B cell (primary cell): ENCODE data around the gene LRRC8A. TPM values are rescaled to one million over a fixed set of nuclear protein-coding genes. Genes with fewer than 3 reads are reported as not detected.
A peak's percentile ranks its signal among the peaks of the same experiment; 100 is the strongest.

Experiments used
- ATAC-seq: fragments of 200-7000 bp; cut with Tn5 transposase; one replicate; pipeline ENCODE4 v1.10.0; 2021; ENCODE audit warnings: low read depth, mild to moderate bottlenecking, moderate number of reproducible peaks, moderate library complexity
- CTCF ChIA-PET: fragments of 350-600 bp; sonication (Branson Sonifier 250); formaldehyde crosslinking; loops from one replicate; lab custom pipeline; 2021; ENCODE audit warnings: antibody characterized with exemption, inconsistent platforms; lab: Charles Lee
- POLR2A ChIA-PET: fragments of 350-600 bp; sonication (Branson Sonifier 250); formaldehyde crosslinking; loops from one replicate; lab custom pipeline; 2021; ENCODE audit warnings: antibody characterized with exemption; lab: Charles Lee
- DNase-seq: peaks from one replicate; pipeline ENCODE4 v3.0.0; 2013
- H2AFZ ChIP-seq: 2 replicates; pipeline ENCODE4 v1.6.1; 2012; ENCODE audit warnings: mild to moderate bottlenecking, low read depth, low read length; ENCODE audit not compliant: insufficient read depth, poor library complexity, severe bottlenecking
- H3K27ac ChIP-seq, 2 donors: 1 replicate in 1 of 2; 2 replicates in 1 of 2; pipeline ENCODE4 v1.5.1; 2012 to 2013; ENCODE audit warnings: low read length in 2 of 2, mild to moderate bottlenecking in 2 of 2, moderate library complexity in 1 of 2
- H3K27me3 ChIP-seq, 4 experiments: fragments of 200-600 bp in 1 of 4; sonication (generic) in 1 of 4; replicated peaks in 1 of 4; 1 replicate in 2 of 4; 2 replicates in 2 of 4; pipeline versions ENCODE4 v1.6.1 to v1.7.0; 2013 to 2016; ENCODE audit warnings: low read length in 3 of 4, mild to moderate bottlenecking in 2 of 4, mixed read lengths in 1 of 4, moderate library complexity in 1 of 4; ENCODE audit not compliant: insufficient read depth in 4 of 4, control insufficient read depth in 3 of 4; ENCODE audit errors: control extremely low read depth in 1 of 4
- H3K36me3 ChIP-seq, 2 experiments: replicated peaks in 1 of 2; 1 replicate in 1 of 2; 2 replicates in 1 of 2; pipeline versions ENCODE4 v1.6.1 to v1.7.1; 2013; ENCODE audit warnings: low read length in 1 of 2; ENCODE audit not compliant: insufficient read depth in 2 of 2, control insufficient read depth in 1 of 2; ENCODE audit errors: control extremely low read depth in 1 of 2, extremely low read depth in 1 of 2
- H3K4me1 ChIP-seq, 2 donors: fragments of 200-600 bp in 1 of 2; sonication (generic) in 1 of 2; 1 replicate in 1 of 2; 2 replicates in 1 of 2; pipeline versions ENCODE4 v1.5.1 to v1.6.1; 2013 to 2017; ENCODE audit warnings: low read length in 2 of 2; ENCODE audit not compliant: control insufficient read depth in 2 of 2, insufficient read depth in 2 of 2
- H3K4me2 ChIP-seq: replicated peaks from 2 replicates; pipeline ENCODE3; 2012; ENCODE audit warnings: mild to moderate bottlenecking, low read depth, low read length; ENCODE audit not compliant: poor library complexity, severe bottlenecking
- H3K4me3 ChIP-seq, 5 experiments: fragments of 200-600 bp in 1 of 5; sonication (generic) in 1 of 5; 1 replicate in 3 of 5; 2 replicates in 2 of 5; pipeline versions ENCODE4 v1.5.1 to v1.7.0; 2011 to 2016; ENCODE audit warnings: low read length in 4 of 5, mild to moderate bottlenecking in 4 of 5, low read depth in 2 of 5, control low read depth in 1 of 5, moderate library complexity in 1 of 5; ENCODE audit not compliant: insufficient read depth in 1 of 5; ENCODE audit errors: control extremely low read depth in 1 of 5, extremely low read depth in 1 of 5
- H3K79me2 ChIP-seq: fragments of 200-600 bp; sonication (generic); one replicate; pipeline ENCODE4 v1.6.0; 2016; ENCODE audit warnings: low read length; ENCODE audit not compliant: control insufficient read depth, insufficient read depth
- H3K9ac ChIP-seq: fragments of 200-600 bp; sonication (generic); 2 replicates; pipeline ENCODE4 v1.6.1; 2017; ENCODE audit warnings: mild to moderate bottlenecking, low read length, moderate library complexity
- H3K9me3 ChIP-seq, 3 donors: one replicate each; pipeline versions ENCODE4 v1.6.1 to v1.7.1; 2013; ENCODE audit warnings: low read length in 2 of 3; ENCODE audit not compliant: control insufficient read depth in 2 of 3, insufficient read depth in 1 of 3; ENCODE audit errors: control extremely low read depth in 1 of 3
- H4K20me1 ChIP-seq: 2 replicates; pipeline ENCODE4 v1.6.0; 2012; ENCODE audit warnings: mild to moderate bottlenecking, low read length; ENCODE audit not compliant: insufficient read depth, control insufficient read depth, poor library complexity, severe bottlenecking
- H3K27ac Mint-ChIP-seq: one replicate; pipeline ENCODE4 v1.8.0; 2021; ENCODE audit warnings: mixed read lengths
- H3K27me3 Mint-ChIP-seq: one replicate; pipeline ENCODE4 v1.8.0; 2021; ENCODE audit warnings: mixed read lengths
- H3K4me1 Mint-ChIP-seq: one replicate; pipeline ENCODE4 v1.8.0; 2021; ENCODE audit warnings: mixed read lengths
- H3K4me3 Mint-ChIP-seq: one replicate; pipeline ENCODE4 v1.8.0; 2021; ENCODE audit warnings: mixed read lengths
- H3K9me3 Mint-ChIP-seq: one replicate; pipeline ENCODE4 v1.8.0; 2022; ENCODE audit warnings: mixed read lengths; ENCODE audit not compliant: insufficient read depth
- CTCF ChIP-seq: fragments of 200-600 bp; IDR thresholded peaks from one replicate; pipeline ENCODE4 v1.8.0; 2022; ENCODE audit warnings: antibody characterized with exemption, mild to moderate bottlenecking
- EZH2 ChIP-seq: IDR thresholded peaks from 2 replicates; pipeline ENCODE4 v1.6.1; 2012; ENCODE audit warnings: borderline replicate concordance, low read depth, mild to moderate bottlenecking, moderate library complexity, low read length; ENCODE audit not compliant: insufficient read depth, poor library complexity, severe bottlenecking
- WGBS: methylation state at CpG from one replicate; pipeline ENCODE4 v1.1.5; 2013; ENCODE audit warnings: missing lambda C conversion rate; ENCODE audit not compliant: insufficient coverage; 5-methylcytosine and 5-hydroxymethylcytosine counted together
- intact Hi-C: fragments of 100-400 bp; cut with micrococcal nuclease; formaldehyde crosslinking; loops from one replicate; pipeline ENCODE4 v1.10.0; 2022
- polyA plus RNA-seq: library from polyadenylated mRNA; depleted of rRNA; stranded (reverse); fragments of >200 nt; gene quantifications from 2 replicates; pipeline ENCODE4 v1.2.3, GENCODE V29; 2012
- total RNA-seq, 2 donors: library from RNA; stranded (reverse); fragments of 120-200 nt in 1 of 2; gene quantifications; 1 replicate in 1 of 2; 2 replicates in 1 of 2; pipeline versions ENCODE4 v1.2.3 to v1.2.4, GENCODE V29; 2013 to 2022

Gene LRRC8A
- total and polyA plus RNA-seq, 2 donors (not counting 1 experiment from before 2014, with no cell fraction given): 13.1 to 14.5 TPM

- ChIA-PET POLR2A (interaction anchor here (1.1 to 1.5 kb wide), 2 partner anchors 20 to 350 kb away, joined by 4 to 5 read pairs; partner anchors contain the start of genes KYAT1, LRRC8A and SPTAN1), CTCF (interaction anchor here (0.7 to 2.0 kb wide), 4 partner anchors 24 to 463 kb away, joined by 3 to 9 read pairs (median 4); partner anchors contain the start of gene ENDOG)
- no peaks in the 10 kb centered on the region for H3K9me3 ChIP-seq
- peak overlapping the region; percentile 83 for H3K4me2 ChIP-seq
- H3K27ac ChIP-seq: peak overlapping the region; percentile 93
- peak overlapping the region; percentile 63 for H3K9ac ChIP-seq
- H3K27ac Mint-ChIP-seq: peak overlapping the region; percentile 98
- peaks cover 41% of the 10 kb centered on the region for H3K79me2 ChIP-seq
- peaks cover 40 to 56% of the 10 kb centered on the region in 2 donors for H3K4me1 ChIP-seq
- peaks cover 37% of the 10 kb centered on the region for H3K4me1 Mint-ChIP-seq
- intact Hi-C loops: loop anchor here (1.0 kb wide), 1 partner anchor 20 kb away; the partner anchor contains the start of gene LRRC8A
- peak overlapping the region; percentile 50 for H2AFZ ChIP-seq
- no peaks in the 10 kb centered on the region for H4K20me1 ChIP-seq
- H3K27me3 ChIP-seq: no peaks in the 10 kb centered on the region
- H3K4me3 Mint-ChIP-seq: peak overlapping the region; percentile 74
- ATAC-seq (peak; percentile 7), DNase-seq (no peak)
- H3K9me3 Mint-ChIP-seq: no peaks in the 10 kb centered on the region
- 72% methylated on average over 5 of the region's 5 CpGs for WGBS
- H3K36me3 ChIP-seq: peaks cover 0 to 7% of the 10 kb centered on the region in 2 experiments
- H3K4me3 ChIP-seq: peak overlapping the region in 4 of 5 experiments; percentile 12 to 45 (median 28)
- TF ChIP-seq EZH2: no peak
- TF ChIP-seq CTCF: no peak
- H3K27me3 Mint-ChIP-seq: no peaks in the 10 kb centered on the region
Observed at GRCh38 chr9:128901822-128902221, 19.9 kb downstream of the LRRC8A start.
